GM12873 (cell line): ENCODE data around the gene ALKBH4.

Source experiments
- TF ChIP-seq, protein P1 (sequence below): IDR thresholded peaks from 2 replicates; pipeline ENCODE4 v1.5.1; 2012; ENCODE audit warnings: low read depth, mild to moderate bottlenecking, moderate library complexity, low read length, control low read depth; ENCODE audit not compliant: insufficient read depth; ENCODE audit errors: missing control alignments

ALKBH4 gene

DNA sequence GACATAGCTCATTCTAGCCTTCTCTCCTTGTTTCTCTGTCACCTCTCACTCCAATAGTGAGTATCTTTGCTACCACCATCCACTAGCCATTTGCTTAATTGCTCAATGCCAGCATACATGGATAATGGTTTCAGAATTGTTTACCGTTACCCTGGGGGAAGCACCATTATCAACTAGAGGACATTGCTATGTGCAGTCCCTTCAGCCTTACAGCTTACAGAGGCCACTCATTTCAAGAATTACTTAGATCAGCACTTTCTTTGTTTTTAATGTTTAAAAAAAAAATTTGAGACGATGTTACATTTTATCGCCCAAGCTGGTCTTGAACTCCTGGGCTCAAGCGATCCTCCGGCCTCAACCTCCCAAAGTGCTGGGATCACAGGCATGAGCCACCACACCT lies 46.1 kb downstream of the ALKBH4 start:
- TF ChIP-seq, protein P1, sequence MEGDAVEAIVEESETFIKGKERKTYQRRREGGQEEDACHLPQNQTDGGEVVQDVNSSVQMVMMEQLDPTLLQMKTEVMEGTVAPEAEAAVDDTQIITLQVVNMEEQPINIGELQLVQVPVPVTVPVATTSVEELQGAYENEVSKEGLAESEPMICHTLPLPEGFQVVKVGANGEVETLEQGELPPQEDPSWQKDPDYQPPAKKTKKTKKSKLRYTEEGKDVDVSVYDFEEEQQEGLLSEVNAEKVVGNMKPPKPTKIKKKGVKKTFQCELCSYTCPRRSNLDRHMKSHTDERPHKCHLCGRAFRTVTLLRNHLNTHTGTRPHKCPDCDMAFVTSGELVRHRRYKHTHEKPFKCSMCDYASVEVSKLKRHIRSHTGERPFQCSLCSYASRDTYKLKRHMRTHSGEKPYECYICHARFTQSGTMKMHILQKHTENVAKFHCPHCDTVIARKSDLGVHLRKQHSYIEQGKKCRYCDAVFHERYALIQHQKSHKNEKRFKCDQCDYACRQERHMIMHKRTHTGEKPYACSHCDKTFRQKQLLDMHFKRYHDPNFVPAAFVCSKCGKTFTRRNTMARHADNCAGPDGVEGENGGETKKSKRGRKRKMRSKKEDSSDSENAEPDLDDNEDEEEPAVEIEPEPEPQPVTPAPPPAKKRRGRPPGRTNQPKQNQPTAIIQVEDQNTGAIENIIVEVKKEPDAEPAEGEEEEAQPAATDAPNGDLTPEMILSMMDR: no peak

DNA sequence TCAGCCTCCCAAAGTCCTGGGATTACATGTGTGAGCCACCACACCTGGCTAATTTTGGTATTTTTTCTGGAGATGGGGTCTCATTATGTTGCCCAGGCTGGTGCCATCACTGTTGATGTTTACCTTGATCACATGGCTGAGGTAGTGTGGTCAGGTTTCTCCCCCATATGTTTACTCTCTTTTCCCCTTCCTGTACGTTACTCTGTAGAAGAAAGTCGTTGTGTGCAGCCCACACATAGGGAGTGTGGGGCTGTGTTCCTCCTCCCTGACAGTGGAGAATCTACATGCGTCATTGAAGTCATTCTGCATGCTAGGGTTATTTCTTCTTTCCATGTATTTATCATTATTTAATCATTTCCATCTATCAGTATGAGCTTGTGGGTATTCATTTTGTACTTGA lies 47.6 kb downstream of the ALKBH4 start:
- TF ChIP-seq, protein P1: no peak

DNA sequence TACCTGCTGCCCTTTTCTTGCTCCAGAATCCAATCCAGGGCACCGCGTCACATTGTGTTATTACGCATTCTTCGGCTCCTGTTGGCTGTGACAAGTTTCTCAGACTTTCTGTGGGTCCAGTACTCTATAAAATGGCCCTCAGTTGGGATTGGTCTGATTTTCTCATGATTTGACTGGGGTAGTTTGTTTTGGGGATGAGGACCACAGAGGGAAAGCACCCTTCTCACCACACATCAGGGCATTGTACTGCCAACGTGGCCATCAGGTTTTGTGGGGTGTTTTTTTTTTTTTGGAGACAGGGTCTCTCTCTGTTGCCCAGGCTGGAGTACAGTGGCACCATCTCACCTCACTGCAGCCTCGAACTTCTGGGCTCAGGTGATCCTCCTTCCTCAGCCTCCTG lies 48.3 kb downstream of the ALKBH4 start:
- TF ChIP-seq, protein P1: no peak

DNA sequence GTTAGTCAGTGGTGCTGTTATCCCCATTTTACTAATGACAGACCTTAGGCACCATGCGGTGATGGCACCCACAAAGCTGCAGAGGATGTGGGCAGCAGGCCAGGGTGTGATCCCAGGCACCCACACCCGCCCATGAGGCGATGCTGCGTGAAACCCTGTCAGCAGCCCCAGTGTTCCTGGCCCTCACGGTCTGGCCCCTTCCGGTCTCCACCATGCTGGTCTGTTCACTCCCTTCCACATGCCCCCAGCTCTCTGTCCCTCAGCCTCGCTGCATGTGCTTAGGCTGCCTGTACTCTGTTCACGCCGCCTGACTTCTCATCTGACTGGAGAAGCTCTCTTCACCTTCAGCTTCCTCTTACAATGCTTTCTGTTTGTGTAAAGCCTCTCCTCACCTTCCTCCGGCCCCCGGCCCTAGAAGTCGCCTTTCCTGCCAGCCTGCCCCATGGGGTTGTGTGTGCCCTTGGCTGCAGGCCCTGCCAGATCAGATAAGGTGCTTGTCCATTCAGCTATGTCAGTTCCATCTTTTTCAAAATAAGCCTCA lies 48.9 kb downstream of the ALKBH4 start:
- TF ChIP-seq, protein P1: no peak

DNA sequence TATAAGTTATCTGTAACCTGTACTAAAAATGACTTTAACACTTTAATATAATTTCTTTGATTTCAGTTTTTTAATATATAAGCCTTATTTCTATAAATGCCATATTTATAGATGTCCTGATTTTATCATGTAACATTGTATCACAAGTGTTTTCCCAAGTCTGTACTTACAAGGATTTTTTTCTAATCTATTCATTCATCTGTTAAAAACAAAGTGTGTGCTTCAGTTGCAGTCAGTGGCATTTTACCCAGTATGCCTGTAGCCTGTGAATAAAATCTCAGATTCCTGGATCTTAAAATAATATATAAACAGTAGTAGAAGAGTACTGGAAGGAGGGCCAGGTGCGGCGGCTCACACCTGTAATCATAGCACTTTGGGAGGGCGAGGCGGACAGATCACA lies 51.1 kb downstream of the ALKBH4 start:
- TF ChIP-seq, protein P1: no peak

DNA sequence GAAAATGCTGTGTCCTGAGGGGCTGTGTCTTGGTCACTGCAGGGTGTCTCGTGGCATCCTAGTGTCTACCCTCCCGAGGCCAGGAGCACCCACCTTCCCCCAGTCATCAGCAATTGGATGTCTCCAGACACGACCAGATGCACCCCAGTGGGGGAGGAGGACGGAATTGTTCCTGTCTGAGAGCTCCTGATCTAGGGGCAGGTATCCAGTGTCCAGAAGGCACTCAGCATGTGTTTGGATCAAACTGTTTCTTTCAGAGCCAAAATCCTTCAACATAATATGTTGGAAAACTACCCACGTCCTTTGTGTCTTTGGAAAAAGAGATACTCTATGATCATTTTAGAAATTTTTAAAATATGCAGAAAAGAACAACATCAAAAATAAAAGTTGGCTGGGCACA lies 51.6 kb downstream of the ALKBH4 start:
- TF ChIP-seq, protein P1: no peak

DNA sequence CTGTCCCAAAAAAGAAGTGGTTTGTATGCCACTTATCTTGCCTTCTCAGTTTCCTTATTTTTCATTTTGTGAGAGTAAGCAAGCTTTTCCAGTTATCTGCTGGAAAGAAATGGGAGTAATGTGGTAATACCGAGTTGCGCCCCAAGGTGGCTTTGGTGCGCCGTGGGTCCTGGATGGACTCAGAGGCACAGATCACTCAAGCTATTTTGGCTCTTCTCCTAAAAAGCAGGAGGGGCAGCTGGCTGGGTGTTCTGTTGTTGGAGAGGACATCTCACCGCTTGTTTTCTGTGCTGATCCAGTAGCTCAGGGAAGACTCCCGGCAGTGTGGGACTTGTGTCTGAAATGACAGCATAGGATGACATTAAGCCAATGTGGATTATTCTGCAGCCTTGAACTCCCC lies 52.1 kb downstream of the ALKBH4 start:
- TF ChIP-seq, protein P1: peak; percentile 64
